AG04449 (cell line): ENCODE measurements around the gene BEND6.

ENCODE experiments used
- CTCF ChIA-PET: fragments of 350-600 bp; formaldehyde crosslinking; extraction: SDS; loops from one replicate; lab custom pipeline; 2021; ENCODE audit warnings: antibody characterized with exemption; lab: Yijun Ruan, JAX
- POLR2A ChIA-PET: fragments of 400-600, 350-600 bp; formaldehyde crosslinking; extraction: SDS; loops from one replicate; lab custom pipeline; 2020; ENCODE audit warnings: antibody characterized with exemption, inconsistent platforms; lab: Yijun Ruan, JAX
- DNase-seq: peaks from one replicate; pipeline ENCODE4 v3.0.0-alpha.2; 2010; ENCODE audit warnings: low read depth, low spot score
- H3K4me3 ChIP-seq: 2 replicates; pipeline ENCODE4 v1.5.1; 2011; ENCODE audit warnings: low read depth, mild to moderate bottlenecking, control low read depth, low read length
- CTCF ChIP-seq: IDR thresholded peaks from one replicate; pipeline ENCODE4 v1.5.1; 2011; ENCODE audit warnings: mild to moderate bottlenecking, moderate library complexity, low read length, control low read depth, inconsistent platforms; ENCODE audit not compliant: insufficient read depth; ENCODE audit errors: missing control alignments

BEND6 gene

GRCh38 chr6:56923565-56923964, 31.3 kb upstream of the BEND6 start:
- ChIA-PET CTCF (interaction anchor here (1.6 to 1.8 kb wide), 2 partner anchors 10 to 21 kb away, joined by 3 to 5 read pairs; no protein-coding TSS in a partner anchor), POLR2A (no interaction called here)
- DNase-seq, result no peak
- TF ChIP-seq CTCF, result no peak
- H3K4me3 ChIP-seq, result no peak overlapping the region

- DNase-seq, result no peak
- CTCF ChIA-PET, result interaction anchor here (1.1 to 3.3 kb wide), 4 partner anchors 8 to 388 kb away, joined by 3 to 26 read pairs (median 4); no protein-coding TSS in a partner anchor
- no peak overlapping the region for H3K4me3 ChIP-seq
- POLR2A ChIA-PET, result no interaction called here
- no peak for TF ChIP-seq CTCF
These were observed 27.1 kb upstream of the BEND6 start for GRCh38 chr6:56927538-56928453.

- no peak overlapping the region for H3K4me3 ChIP-seq
- ChIA-PET POLR2A (no interaction called here), CTCF (interaction anchor here (1.1 to 1.4 kb wide), 2 partner anchors 16 to 28 kb away, joined by 3 to 6 read pairs; no protein-coding TSS in a partner anchor)
- no peak for DNase-seq
- TF ChIP-seq CTCF, result no peak
These were observed 24.1 kb upstream of the BEND6 start for GRCh38 chr6:56930846-56931245.

GRCh38 chr6:56932910-56933477, 21.9 kb upstream of the BEND6 start:
- DNase-seq, result no peak
- TF ChIP-seq CTCF, result no peak
- POLR2A ChIA-PET, result no interaction called here
- no peak overlapping the region for H3K4me3 ChIP-seq
- CTCF ChIA-PET, result interaction anchor here (1.2 to 1.8 kb wide), 4 partner anchors 8 to 30 kb away, joined by 4 to 6 read pairs (median 5); partner anchors contain the start of gene BEND6

- H3K4me3 ChIP-seq, result no peak overlapping the region
- ChIA-PET POLR2A (no interaction called here), CTCF (interaction anchor here (1.2 to 6.1 kb wide), 6 partner anchors 9 to 31 kb away, joined by 3 to 40 read pairs (median 5); partner anchors contain the start of gene BEND6)
- no peak for DNase-seq
- TF ChIP-seq CTCF, result no peak
These were observed 21.3 kb upstream of the BEND6 start for GRCh38 chr6:56933650-56934049.

- TF ChIP-seq CTCF, result no peak
- DNase-seq, result no peak
- ChIA-PET POLR2A (no interaction called here), CTCF (interaction anchor here (1.2 to 6.1 kb wide), 3 partner anchors 18 to 31 kb away, joined by 3 to 40 read pairs (median 3); no protein-coding TSS in a partner anchor)
- no peak overlapping the region for H3K4me3 ChIP-seq
These were observed 20.0 kb upstream of the BEND6 start for GRCh38 chr6:56934876-56935275.
